ENCODE results near the gene ADD2. TPM values are rescaled to one million over a fixed set of nuclear protein-coding genes. Genes with fewer than 3 reads are reported as not detected.

The ADD2 gene
- polyA plus RNA-seq, 1 experiment = 0.12 TPM

DNA sequence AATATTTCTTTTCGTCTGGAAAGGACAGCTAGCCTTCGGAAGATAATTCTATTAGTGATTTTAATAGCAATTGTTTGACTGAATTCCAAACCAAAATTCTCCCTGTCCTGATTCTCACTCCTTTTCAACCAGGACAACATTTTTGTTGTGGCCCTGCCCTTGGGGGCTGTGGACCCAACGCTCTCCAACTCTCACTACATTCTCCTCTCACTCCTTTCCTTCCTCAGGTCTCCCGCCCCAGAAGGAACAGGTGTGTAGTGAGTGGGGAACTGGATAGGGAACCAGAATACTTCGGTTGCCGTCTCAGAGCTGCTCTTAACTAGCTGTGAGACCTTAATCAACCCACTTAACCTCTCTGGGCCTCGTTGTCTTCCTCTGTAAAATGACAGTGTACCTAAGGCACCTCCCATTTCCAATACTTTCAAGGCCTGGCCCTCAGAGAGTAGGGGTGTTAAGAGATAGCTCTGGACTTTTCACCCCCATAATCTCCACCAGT lies 638 bp upstream of the ADD2 start:
- TF ChIP-seq, protein P1, sequence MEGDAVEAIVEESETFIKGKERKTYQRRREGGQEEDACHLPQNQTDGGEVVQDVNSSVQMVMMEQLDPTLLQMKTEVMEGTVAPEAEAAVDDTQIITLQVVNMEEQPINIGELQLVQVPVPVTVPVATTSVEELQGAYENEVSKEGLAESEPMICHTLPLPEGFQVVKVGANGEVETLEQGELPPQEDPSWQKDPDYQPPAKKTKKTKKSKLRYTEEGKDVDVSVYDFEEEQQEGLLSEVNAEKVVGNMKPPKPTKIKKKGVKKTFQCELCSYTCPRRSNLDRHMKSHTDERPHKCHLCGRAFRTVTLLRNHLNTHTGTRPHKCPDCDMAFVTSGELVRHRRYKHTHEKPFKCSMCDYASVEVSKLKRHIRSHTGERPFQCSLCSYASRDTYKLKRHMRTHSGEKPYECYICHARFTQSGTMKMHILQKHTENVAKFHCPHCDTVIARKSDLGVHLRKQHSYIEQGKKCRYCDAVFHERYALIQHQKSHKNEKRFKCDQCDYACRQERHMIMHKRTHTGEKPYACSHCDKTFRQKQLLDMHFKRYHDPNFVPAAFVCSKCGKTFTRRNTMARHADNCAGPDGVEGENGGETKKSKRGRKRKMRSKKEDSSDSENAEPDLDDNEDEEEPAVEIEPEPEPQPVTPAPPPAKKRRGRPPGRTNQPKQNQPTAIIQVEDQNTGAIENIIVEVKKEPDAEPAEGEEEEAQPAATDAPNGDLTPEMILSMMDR (IDR thresholded peaks at IDR 0.05; ENCODE audit: low read depth, low read length) = no peak
- Histone ChIP-seq H3K4me3 (ENCODE audit: low read depth, low read length) (no peak overlapping the region), H3K27me3 (ENCODE audit: control insufficient read depth, insufficient read depth, low read length) (peaks cover 45% of the 10 kb centered on the region), H3K27ac (ENCODE audit: low read depth, low read length) (no peak overlapping the region), H3K9me3 (ENCODE audit: control insufficient read depth, insufficient read depth, low read length) (peaks cover 2% of the 10 kb centered on the region; the same call in 1 of the 2 replicates)
- ChIA-PET CTCF (interaction anchor here (1.3 kb wide), 1 partner anchor 8 kb away, joined by 4 read pairs; no protein-coding TSS in a partner anchor), POLR2A (no interaction called here)
- no peak for DNase-seq (ENCODE audit: low read depth, low spot score)

DNA sequence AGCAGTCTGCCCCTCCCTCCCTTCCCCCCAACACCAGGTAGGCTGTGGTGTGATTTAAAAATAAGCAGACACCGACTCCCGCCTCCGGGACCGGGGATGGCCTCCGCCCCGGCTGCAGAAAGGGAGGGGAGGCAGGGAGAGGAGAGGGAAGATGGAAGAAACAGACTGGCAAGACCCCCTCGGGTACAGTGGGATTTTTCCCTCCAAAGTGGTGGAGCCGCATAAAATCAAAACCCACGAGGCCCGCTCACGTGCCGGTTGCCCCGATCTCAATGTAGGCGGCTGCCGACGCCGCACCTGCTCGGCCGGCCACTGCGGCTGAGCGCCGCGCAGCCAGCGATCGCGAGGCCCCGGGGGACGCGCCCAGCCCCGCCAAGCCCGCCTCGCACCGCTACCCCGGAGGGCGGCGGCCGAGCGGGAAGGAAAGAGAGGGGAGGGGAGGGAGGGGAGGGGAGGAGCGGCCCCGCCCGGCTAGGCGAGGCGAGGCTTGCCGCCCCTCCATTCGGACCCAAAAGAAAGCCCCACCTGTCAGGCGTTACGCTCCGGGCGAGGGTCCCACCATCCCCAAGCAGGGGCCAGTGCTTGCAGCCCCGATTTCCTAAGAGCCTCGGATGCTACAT lies 811 bp downstream of the ADD2 start:
- Histone ChIP-seq H3K9me3 (ENCODE audit: control insufficient read depth, insufficient read depth, low read length) (peaks cover 2% of the 10 kb centered on the region; the same call in 1 of the 2 replicates), H3K4me3 (ENCODE audit: low read depth, low read length) (no peak overlapping the region), H3K27me3 (ENCODE audit: control insufficient read depth, insufficient read depth, low read length) (peaks cover 45% of the 10 kb centered on the region), H3K27ac (ENCODE audit: low read depth, low read length) (no peak overlapping the region)
- CTCF ChIA-PET = interaction anchor here (0.5 kb wide), 2 partner anchors 43 to 439 kb away, joined by 3 to 8 read pairs; no protein-coding TSS in a partner anchor
- TF ChIP-seq, protein P1 (IDR thresholded peaks at IDR 0.05; ENCODE audit: low read depth, low read length) = no peak
- POLR2A ChIA-PET = no interaction called here
- DNase-seq (ENCODE audit: low read depth, low spot score) = no peak

DNA sequence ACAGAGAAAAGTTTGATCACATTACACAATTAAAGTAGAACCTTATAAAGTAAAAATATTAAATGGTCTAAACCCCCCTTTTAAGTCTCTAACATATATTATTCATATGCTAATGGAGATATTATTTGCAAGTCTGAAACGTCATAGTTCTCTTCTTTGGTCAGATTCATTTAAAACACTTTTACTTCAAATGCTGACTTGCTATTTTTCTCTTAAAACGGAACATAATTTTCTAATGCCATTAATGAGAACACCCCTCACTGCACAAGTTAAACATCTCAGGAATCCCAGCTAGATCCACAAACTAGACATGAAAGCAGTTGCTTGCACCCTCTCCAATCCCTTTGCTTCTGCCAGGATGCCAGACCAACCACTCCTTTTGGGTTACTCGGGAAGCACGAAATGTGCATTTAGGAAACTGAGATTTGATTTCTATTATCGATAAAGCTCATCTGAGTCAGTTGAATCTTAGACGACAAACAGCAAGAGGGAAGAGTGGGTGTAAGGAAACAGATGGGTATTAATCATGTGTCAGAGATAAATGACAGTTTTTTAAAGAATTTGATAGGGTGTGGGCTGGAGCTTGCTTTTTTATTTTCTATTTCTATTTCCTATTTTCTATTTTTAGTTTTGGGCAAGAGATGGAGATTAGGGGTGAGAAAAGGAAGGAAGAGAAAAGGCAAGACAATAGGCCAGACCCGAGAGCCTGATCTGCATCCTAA lies 1.5 kb downstream of the ADD2 start:
- ChIA-PET CTCF (interaction anchor here (0.5 kb wide), 1 partner anchor 44 kb away, joined by 8 read pairs; no protein-coding TSS in a partner anchor), POLR2A (no interaction called here)
- Histone ChIP-seq H3K9me3 (ENCODE audit: control insufficient read depth, insufficient read depth, low read length) (peaks cover 2% of the 10 kb centered on the region; the same call in 1 of the 2 replicates), H3K4me3 (ENCODE audit: low read depth, low read length) (no peak overlapping the region), H3K27ac (ENCODE audit: low read depth, low read length) (no peak overlapping the region), H3K27me3 (ENCODE audit: control insufficient read depth, insufficient read depth, low read length) (peaks cover 41% of the 10 kb centered on the region)
- TF ChIP-seq, protein P1 (IDR thresholded peaks at IDR 0.05; ENCODE audit: low read depth, low read length) = no peak
- DNase-seq (ENCODE audit: low read depth, low spot score) = no peak

DNA sequence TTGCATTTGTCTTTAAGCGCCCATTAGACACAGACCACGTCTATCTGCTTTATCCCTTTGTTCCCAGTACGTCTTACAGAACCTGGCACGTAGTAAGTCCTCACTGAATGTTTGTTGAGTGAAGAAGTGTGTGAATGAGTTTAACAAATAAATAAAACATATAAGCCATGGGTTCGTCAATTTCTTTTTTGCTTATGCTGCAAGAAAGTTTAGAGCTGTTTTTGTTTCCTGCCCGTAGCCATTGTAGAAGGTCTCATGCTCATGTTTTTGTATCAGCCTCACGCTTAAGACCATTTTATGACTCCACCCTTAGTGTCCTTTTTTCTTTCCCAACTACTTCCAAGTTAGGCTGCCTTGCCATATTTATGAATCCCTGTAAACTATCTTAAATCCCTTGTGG lies 2.5 kb downstream of the ADD2 start:
- CTCF ChIA-PET = no interaction called here
- H3K9me3 ChIP-seq (ENCODE audit: control insufficient read depth, insufficient read depth, low read length) = peaks cover 2% of the 10 kb centered on the region; the same call in 1 of the 2 replicates
- H3K4me3 ChIP-seq (ENCODE audit: low read depth, low read length) = no peak overlapping the region
- POLR2A ChIA-PET = no interaction called here
- H3K27ac ChIP-seq (ENCODE audit: low read depth, low read length) = no peak overlapping the region
- TF ChIP-seq, protein P1 (IDR thresholded peaks at IDR 0.05; ENCODE audit: low read depth, low read length) = no peak
- H3K27me3 ChIP-seq (ENCODE audit: control insufficient read depth, insufficient read depth, low read length) = peaks cover 40% of the 10 kb centered on the region
- DNase-seq (ENCODE audit: low read depth, low spot score) = no peak

DNA sequence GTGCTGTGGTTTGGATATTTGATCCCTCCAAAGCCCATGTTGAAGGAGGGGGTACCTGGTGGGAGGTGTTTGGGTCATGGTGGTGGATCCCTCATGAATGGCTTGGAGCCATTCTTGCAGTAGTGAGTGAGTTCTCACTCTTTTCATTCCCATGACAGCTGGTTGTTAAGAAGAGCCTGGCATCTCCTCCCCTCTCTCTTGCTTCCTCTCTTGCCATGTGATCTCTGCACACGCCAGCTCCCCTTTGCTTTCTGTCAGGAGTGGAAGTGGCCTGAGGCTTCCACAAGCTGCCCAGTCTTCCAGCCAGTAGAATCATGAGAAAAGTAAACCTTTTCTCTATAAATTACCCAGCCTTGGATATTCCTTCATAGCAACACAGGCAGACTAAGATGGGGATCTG lies 8.6 kb downstream of the ADD2 start:
- DNase-seq (ENCODE audit: low read depth, low spot score) = no peak
- CTCF ChIA-PET = no interaction called here
- no peaks in the 10 kb centered on the region for H3K27me3 ChIP-seq (ENCODE audit: control insufficient read depth, insufficient read depth, low read length)
- TF ChIP-seq, protein P1 (IDR thresholded peaks at IDR 0.05; ENCODE audit: low read depth, low read length) = no peak
- POLR2A ChIA-PET = no interaction called here
- no peak overlapping the region for H3K27ac ChIP-seq (ENCODE audit: low read depth, low read length)
- no peaks in the 10 kb centered on the region for H3K9me3 ChIP-seq (ENCODE audit: control insufficient read depth, insufficient read depth, low read length)
- H3K4me3 ChIP-seq (ENCODE audit: low read depth, low read length) = no peak overlapping the region
